ENCODE data around the gene MOB3C. TPM values are rescaled to one million over a fixed set of nuclear protein-coding genes. Genes with fewer than 3 reads are reported as not detected.

The MOB3C gene
- total RNA-seq, 4 donors from 2014 or later, result 22.4 to 30.8 (median 26.6) TPM

GRCh38 chr1:46592823-46593222 lies 23.8 kb downstream of the MOB3C start:
- 83 to 95% methylated on average over 4 of the region's 4 CpGs for WGBS, 2 donors
- H3K9me3 ChIP-seq, result no peaks in the 10 kb centered on the region
- no peaks in the 10 kb centered on the region for H3K27me3 ChIP-seq
- no peak overlapping the region for H3K4me3 ChIP-seq (replicated peaks in 1 of 3)
- H3K27ac ChIP-seq, result no peak overlapping the region
- intact Hi-C loops (cut with DNase I), result no loop called here
- peaks cover 28 to 29% of the 10 kb centered on the region in 2 donors for H3K36me3 ChIP-seq
- DNase-seq, result no peak
- TF ChIP-seq POLR2A (IDR thresholded peaks at IDR 0.05), result no peak
- no peak for TF ChIP-seq CTCF (IDR thresholded peaks at IDR 0.05)
- no peaks in the 10 kb centered on the region for H3K4me1 ChIP-seq

DNA sequence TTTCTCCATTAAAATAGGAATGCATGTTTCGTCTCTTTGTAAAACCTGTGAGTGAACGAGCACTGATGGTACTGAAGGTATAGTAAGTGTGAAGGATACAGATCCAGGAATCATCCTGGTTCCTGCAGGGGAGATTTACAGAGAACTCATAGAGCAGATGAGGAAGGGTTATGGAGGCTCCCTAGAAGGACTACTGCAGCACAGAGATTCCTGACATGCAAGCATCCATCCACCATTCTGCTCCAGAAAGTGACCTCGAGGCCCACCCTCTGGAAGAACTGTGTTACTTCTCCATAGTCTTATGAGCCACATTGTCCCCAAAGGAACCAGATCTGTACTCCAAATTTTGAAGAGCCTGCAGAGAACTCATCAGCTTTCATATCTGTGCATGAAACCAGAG lies 27.1 kb downstream of the MOB3C start:
- WGBS, 2 donors, result 92% methylated on average over 3 of the region's 3 CpGs
- H3K36me3 ChIP-seq, result peaks cover 28 to 32% of the 10 kb centered on the region in 2 donors
- H3K4me1 ChIP-seq, result no peaks in the 10 kb centered on the region
- H3K27me3 ChIP-seq, result no peaks in the 10 kb centered on the region
- no peak overlapping the region for H3K27ac ChIP-seq
- intact Hi-C loops (cut with DNase I), result no loop called here
- DNase-seq, result no peak
- no peaks in the 10 kb centered on the region for H3K9me3 ChIP-seq
- H3K4me3 ChIP-seq (replicated peaks in 1 of 3), result no peak overlapping the region
- no peak for TF ChIP-seq POLR2A (IDR thresholded peaks at IDR 0.05)
- TF ChIP-seq CTCF (IDR thresholded peaks at IDR 0.05), result no peak

GRCh38 chr1:46587069-46587468 lies 29.5 kb downstream of the MOB3C start:
- intact Hi-C loops (cut with DNase I), result no loop called here
- Histone ChIP-seq H3K27me3 (no peaks in the 10 kb centered on the region), H3K27ac (no peak overlapping the region), H3K36me3 (peaks cover 15 to 25% of the 10 kb centered on the region in 2 donors), H3K4me3 (replicated peaks in 1 of 3) (no peak overlapping the region), H3K9me3 (no peaks in the 10 kb centered on the region), H3K4me1 (no peaks in the 10 kb centered on the region)
- no peak for TF ChIP-seq CTCF (IDR thresholded peaks at IDR 0.05)
- no peak for TF ChIP-seq POLR2A (IDR thresholded peaks at IDR 0.05)
- WGBS, 2 donors, result 84% methylated on average over 7 of the region's 7 CpGs
- DNase-seq, result no peak

- no peak for DNase-seq
- TF ChIP-seq POLR2A (IDR thresholded peaks at IDR 0.05), result no peak
- H3K27me3 ChIP-seq, result no peaks in the 10 kb centered on the region
- intact Hi-C loops (cut with DNase I), result no loop called here
- peaks cover under 1 to 13% of the 10 kb centered on the region in 2 donors for H3K36me3 ChIP-seq
- H3K9me3 ChIP-seq, result no peaks in the 10 kb centered on the region
- H3K27ac ChIP-seq, result no peak overlapping the region
- H3K4me1 ChIP-seq, result no peaks in the 10 kb centered on the region
- WGBS, 2 donors, result 86 to 87% methylated on average over 12 of the region's 12 CpGs
- H3K4me3 ChIP-seq (replicated peaks in 1 of 3), result no peak overlapping the region
Measured at GRCh38 chr1:46585312-46585938, 31.2 kb downstream of the MOB3C start.

GRCh38 chr1:46583494-46583893 lies 33.1 kb downstream of the MOB3C start:
- Histone ChIP-seq H3K4me1 (no peaks in the 10 kb centered on the region), H3K4me3 (replicated peaks in 1 of 3) (no peak overlapping the region), H3K27ac (no peak overlapping the region), H3K36me3 (peaks cover 6 to 30% of the 10 kb centered on the region in 2 donors), H3K27me3 (no peaks in the 10 kb centered on the region), H3K9me3 (no peaks in the 10 kb centered on the region)
- TF ChIP-seq POLR2A (IDR thresholded peaks at IDR 0.05), result no peak
- TF ChIP-seq CTCF (IDR thresholded peaks at IDR 0.05), result no peak
- DNase-seq, result no peak
- intact Hi-C loops (cut with DNase I), result no loop called here
- WGBS, 2 donors, result 85 to 89% methylated on average over 5 of the region's 5 CpGs
